WTC11 (cell line): ENCODE data around the gene ERCC8. TPM values are rescaled to one million over a fixed set of nuclear protein-coding genes. Genes with fewer than 3 reads are reported as not detected.

Experiments used
- ARID4B ChIP-seq: sonication (generic); formaldehyde crosslinking; IDR thresholded peaks from 2 replicates; pipeline ENCODE4 v1.8.0; 2023; ENCODE audit warnings: missing genetic modification reagents, mild to moderate bottlenecking, borderline replicate concordance
- CTCF ChIP-seq: fragments of 200-600 bp; IDR thresholded peaks from 2 replicates; pipeline ENCODE4 v1.8.0; 2022; ENCODE audit warnings: antibody characterized with exemption
- E2F1 ChIP-seq: sonication (generic); formaldehyde crosslinking; IDR thresholded peaks from 2 replicates; pipeline ENCODE4 v1.8.0; 2022; ENCODE audit warnings: mild to moderate bottlenecking, missing genetic modification reagents
- EMX1 ChIP-seq: fragments of 250-450 bp; sonication (Bioruptor Pico); IDR thresholded peaks from 2 replicates; pipeline ENCODE4 v1.8.0; 2021; ENCODE audit warnings: mild to moderate bottlenecking
- FOXK1 ChIP-seq: sonication (generic); formaldehyde crosslinking; IDR thresholded peaks from 2 replicates; pipeline ENCODE4 v1.8.0; 2022; ENCODE audit warnings: mild to moderate bottlenecking, moderate library complexity, missing genetic modification reagents
- GTF2I ChIP-seq: fragments of 250-450 bp; sonication (Bioruptor Pico); conservative IDR thresholded peaks from 2 replicates; pipeline ENCODE4 v1.4.0; 2021; ENCODE audit warnings: mild to moderate bottlenecking
- HMGXB4 ChIP-seq: sonication (generic); formaldehyde crosslinking; IDR thresholded peaks from 2 replicates; pipeline ENCODE4 v1.8.1; 2023; ENCODE audit warnings: mild to moderate bottlenecking, moderate library complexity, missing genetic modification reagents
- JAZF1 ChIP-seq: fragments of 250-450 bp; sonication (Bioruptor Pico); IDR thresholded peaks from 2 replicates; pipeline ENCODE4 v1.9.0; 2021; ENCODE audit warnings: moderate library complexity, mild to moderate bottlenecking, inconsistent platforms
- NR1H2 ChIP-seq: sonication (generic); formaldehyde crosslinking; IDR thresholded peaks from 2 replicates; pipeline ENCODE4 v1.9.0; 2021; ENCODE audit warnings: mild to moderate bottlenecking, moderate library complexity, missing genetic modification reagents
- PRDM15 ChIP-seq: sonication (generic); formaldehyde crosslinking; IDR thresholded peaks from 2 replicates; pipeline ENCODE4 v1.8.0; 2022; ENCODE audit warnings: missing genetic modification reagents
- PRRX2 ChIP-seq: fragments of 250-450 bp; sonication (Bioruptor Pico); IDR thresholded peaks from 2 replicates; pipeline ENCODE4 v1.8.0; 2021; ENCODE audit warnings: mild to moderate bottlenecking
- SOX15 ChIP-seq: fragments of 250-450 bp; sonication (Bioruptor Pico); IDR thresholded peaks from 2 replicates; pipeline ENCODE4 v1.9.0; 2021; ENCODE audit warnings: mild to moderate bottlenecking
- TEAD1 ChIP-seq: sonication (generic); formaldehyde crosslinking; IDR thresholded peaks from 2 replicates; pipeline ENCODE4 v1.8.0; 2022; ENCODE audit warnings: mild to moderate bottlenecking, missing genetic modification reagents
- TP53 ChIP-seq: sonication (generic); formaldehyde crosslinking; IDR thresholded peaks from 2 replicates; pipeline ENCODE4 v1.8.1; 2023; ENCODE audit warnings: mild to moderate bottlenecking, missing genetic modification reagents
- ZBTB43 ChIP-seq: sonication (generic); formaldehyde crosslinking; IDR thresholded peaks from 2 replicates; pipeline ENCODE4 v1.8.1; 2023; ENCODE audit warnings: mild to moderate bottlenecking, missing genetic modification reagents
- ZNF219 ChIP-seq: sonication (generic); formaldehyde crosslinking; IDR thresholded peaks from 2 replicates; pipeline ENCODE4 v1.8.0; 2023; ENCODE audit warnings: missing genetic modification reagents, mild to moderate bottlenecking, borderline replicate concordance
- ZNF396 ChIP-seq: fragments of 250-450 bp; sonication (Bioruptor Pico); IDR thresholded peaks from 2 replicates; pipeline ENCODE4 v1.8.0; 2021; ENCODE audit warnings: mild to moderate bottlenecking, moderate library complexity, borderline replicate concordance
- ZSCAN18 ChIP-seq: fragments of 250-450 bp; sonication (Bioruptor Pico); IDR thresholded peaks from 2 replicates; pipeline ENCODE4 v2.1.2; 2022; ENCODE audit warnings: mild to moderate bottlenecking, moderate library complexity
- total RNA-seq: library from RNA; stranded (reverse); gene quantifications from 3 replicates; pipeline ENCODE4 v1.2.3, GENCODE V29; 2021

Gene ERCC8
- total RNA-seq, 1 experiment from 2014 or later = 14.6 TPM

GRCh38 chr5:60843936-60844905 lies 100.6 kb downstream of the ERCC8 start, which contains the start of gene ELOVL7 (continued):
- TF ChIP-seq ZBTB43 (no peak), EMX1 (CRISPR knock-in tag) (no peak), FOXK1 (CRISPR knock-in tag) (no peak), ZNF396 (CRISPR knock-in tag) (no peak), NR1H2 (CRISPR knock-in tag) (no peak), PRDM15 (CRISPR knock-in tag) (no peak), TP53 (0 out of 2 replicates have a peak, but pooled peaks have one; percentile 44), PRRX2 (CRISPR knock-in tag) (0 out of 2 replicates have a peak, but pooled peaks have one; percentile 25), E2F1 (no peak), HMGXB4 (CRISPR knock-in tag) (peak; percentile 96; the same call in 1 of the 2 replicates), SOX15 (CRISPR knock-in tag) (no peak), GTF2I (CRISPR knock-in tag) (no peak), TEAD1 (CRISPR knock-in tag) (no peak; the same call in 1 of the 2 replicates), CTCF (no peak), ZNF219 (CRISPR knock-in tag) (no peak), ZSCAN18 (CRISPR knock-in tag) (no peak), JAZF1 (no peak), ARID4B (CRISPR knock-in tag) (no peak; the same call in 1 of the 2 replicates)
